IMR-90 (cell line): ENCODE results near the gene LZTFL1. TPM values are rescaled to one million over a fixed set of nuclear protein-coding genes. Genes with fewer than 3 reads are reported as not detected.

Experiments used
- ATAC-seq: fragments of 200-7000 bp; cut with Tn5 transposase; 2 replicates; pipeline ENCODE4 v1.9.1; 2020; ENCODE audit warnings: low read depth, mild to moderate bottlenecking, moderate library complexity
- BruUV-seq: library from RNA; stranded (reverse); fragments of 400-500 nt; replicated peaks from 2 replicates; lab custom pipeline; 2021; lab: Mats Ljungman, UMichigan
- CTCF ChIA-PET: fragments of 300-600 bp; formaldehyde crosslinking; extraction: SDS; loops from one replicate; lab custom pipeline; 2021; ENCODE audit warnings: antibody characterized with exemption; lab: Yijun Ruan, JAX
- POLR2A ChIA-PET: fragments of 300-600 bp; sonication (Branson Sonifier 250); formaldehyde crosslinking; loops from one replicate; lab custom pipeline; 2022; ENCODE audit warnings: antibody characterized with exemption; ENCODE audit not compliant: unreplicated experiment; lab: Charles Lee
- DNase-seq: peaks from one replicate; pipeline ENCODE4 v3.0.0; 2013
- H2AFZ ChIP-seq: replicated peaks from 2 replicates; pipeline ENCODE3; 2013; ENCODE audit warnings: low read length, mild to moderate bottlenecking; ENCODE audit not compliant: poor library complexity
- H2AK5ac ChIP-seq: 2 replicates; pipeline ENCODE4 v1.6.1; 2013; ENCODE audit warnings: low read depth, low read length, inconsistent platforms
- H2AK9ac ChIP-seq: replicated peaks from 2 replicates; pipeline ENCODE3; 2013; ENCODE audit warnings: mild to moderate bottlenecking, low read depth, low read length, moderate library complexity; ENCODE audit not compliant: poor library complexity
- H2BK120ac ChIP-seq: 2 replicates; pipeline ENCODE4 v1.6.1; 2013; ENCODE audit warnings: low read depth, low read length, inconsistent platforms
- H2BK15ac ChIP-seq: 3 replicates; pipeline ENCODE4 v1.6.1; 2013; ENCODE audit warnings: low read depth, low read length, inconsistent platforms
- H2BK20ac ChIP-seq: 2 replicates; pipeline ENCODE4 v1.6.1; 2013; ENCODE audit warnings: low read depth, mild to moderate bottlenecking, inconsistent platforms, low read length, moderate library complexity
- H2BK5ac ChIP-seq: 2 replicates; pipeline ENCODE4 v1.6.1; 2013; ENCODE audit warnings: mild to moderate bottlenecking, low read depth, low read length, inconsistent platforms; ENCODE audit not compliant: poor library complexity, severe bottlenecking
- H3K14ac ChIP-seq: replicated peaks from 2 replicates; pipeline ENCODE4 v1.6.1; 2013; ENCODE audit warnings: low read depth, low read length, inconsistent platforms
- H3K18ac ChIP-seq: 2 replicates; pipeline ENCODE4 v1.6.1; 2013; ENCODE audit warnings: low read depth, low read length, control low read depth
- H3K23ac ChIP-seq: 2 replicates; pipeline ENCODE4 v1.6.1; 2013; ENCODE audit warnings: low read depth, low read length, inconsistent platforms
- H3K27ac ChIP-seq: 2 replicates; pipeline ENCODE4 v1.5.1; 2013; ENCODE audit warnings: mild to moderate bottlenecking, control low read depth, low read length; ENCODE audit not compliant: insufficient read depth
- H3K27me3 ChIP-seq: 2 replicates; pipeline ENCODE4 v1.6.1; 2013; ENCODE audit warnings: low read length; ENCODE audit not compliant: control insufficient read depth, insufficient read depth
- H3K36me3 ChIP-seq: 2 replicates; pipeline ENCODE4 v1.6.1; 2013; ENCODE audit warnings: low read length, mixed read lengths; ENCODE audit not compliant: control insufficient read depth, insufficient read depth
- H3K4ac ChIP-seq: 2 replicates; pipeline ENCODE4 v1.6.1; 2013; ENCODE audit warnings: low read depth, low read length, inconsistent platforms
- H3K4me1 ChIP-seq: 2 replicates; pipeline ENCODE4 v1.6.1; 2013; ENCODE audit warnings: low read length, mixed read lengths; ENCODE audit not compliant: control insufficient read depth, insufficient read depth
- H3K4me2 ChIP-seq: 2 replicates; pipeline ENCODE4 v1.6.1; 2013; ENCODE audit warnings: low read depth, mild to moderate bottlenecking, control low read depth, low read length, moderate library complexity
- H3K4me3 ChIP-seq: 2 replicates; pipeline ENCODE4 v1.5.1; 2013; ENCODE audit warnings: low read depth, mild to moderate bottlenecking, control low read depth, low read length, moderate library complexity; ENCODE audit not compliant: insufficient read depth
- H3K56ac ChIP-seq: 2 replicates; pipeline ENCODE4 v1.6.1; 2013; ENCODE audit warnings: low read length, inconsistent platforms; ENCODE audit not compliant: insufficient read depth; ENCODE audit errors: extremely low read depth
- H3K79me1 ChIP-seq, 2 experiments: 2 replicates each; pipeline ENCODE4 v1.6.1; 2013; ENCODE audit warnings: low read length in 2 of 2, inconsistent platforms in 1 of 2, low read depth in 1 of 2
- H3K9ac ChIP-seq: 2 replicates; pipeline ENCODE4 v1.6.1; 2013; ENCODE audit warnings: low read depth, low read length, control low read depth
- H3K9me1 ChIP-seq: 2 replicates; pipeline ENCODE4 v1.6.1; 2013; ENCODE audit warnings: low read length, inconsistent platforms; ENCODE audit not compliant: insufficient read depth
- H3K9me3 ChIP-seq: 2 replicates; pipeline ENCODE4 v1.6.1; 2013; ENCODE audit warnings: low read length; ENCODE audit not compliant: control insufficient read depth, insufficient read depth
- H4K20me1 ChIP-seq: 2 replicates; pipeline ENCODE4 v1.6.1; 2013; ENCODE audit warnings: low read length, inconsistent platforms; ENCODE audit not compliant: insufficient read depth
- H4K5ac ChIP-seq: 2 replicates; pipeline ENCODE4 v1.6.1; 2013; ENCODE audit warnings: mild to moderate bottlenecking, low read depth, low read length, control low read depth
- H4K8ac ChIP-seq, 2 experiments: 2 replicates each; pipeline ENCODE4 v1.6.1; 2013; ENCODE audit warnings: low read depth in 2 of 2, low read length in 2 of 2, control low read depth in 1 of 2, inconsistent platforms in 1 of 2
- H4K91ac ChIP-seq: 2 replicates; pipeline ENCODE4 v1.6.1; 2013; ENCODE audit warnings: low read depth, low read length, inconsistent platforms; ENCODE audit not compliant: insufficient read depth
- BHLHE40 ChIP-seq: fragments of 150-350 bp; IDR thresholded peaks from 2 replicates; pipeline ENCODE4 v1.6.1; 2016; ENCODE audit warnings: mild to moderate bottlenecking, low read depth, low read length
- CEBPB ChIP-seq: IDR thresholded peaks from 2 replicates; pipeline ENCODE4 v1.6.1; 2012; ENCODE audit warnings: low read depth, low read length, improper control_type of control experiment
- CHD1 ChIP-seq: IDR thresholded peaks from 2 replicates; pipeline ENCODE4 v1.6.1; 2012; ENCODE audit warnings: low read depth, low read length, improper control_type of control experiment
- MAZ ChIP-seq: IDR thresholded peaks from 2 replicates; pipeline ENCODE4 v1.6.1; 2012; ENCODE audit warnings: low read depth, mild to moderate bottlenecking, low read length, improper control_type of control experiment, moderate library complexity, borderline replicate concordance
- RAD21 ChIP-seq: IDR thresholded peaks from 2 replicates; pipeline ENCODE4 v1.6.1; 2012; ENCODE audit warnings: low read length, improper control_type of control experiment
- RCOR1 ChIP-seq: IDR thresholded peaks from 2 replicates; pipeline ENCODE4 v1.6.1; 2012; ENCODE audit warnings: mild to moderate bottlenecking, low read length, improper control_type of control experiment; ENCODE audit not compliant: insufficient replicate concordance
- RFX5 ChIP-seq: IDR thresholded peaks from 2 replicates; pipeline ENCODE4 v1.8.0; 2012; ENCODE audit warnings: low read depth, mild to moderate bottlenecking, low read length, moderate library complexity
- SMC3 ChIP-seq: fragments of 150-350 bp; IDR thresholded peaks from 2 replicates; pipeline ENCODE4 v1.6.1; 2016; ENCODE audit warnings: low read depth, mild to moderate bottlenecking, antibody characterized with exemption, low read length, moderate library complexity
- WGBS, 2 experiments: methylation state at CpG; one replicate each; pipeline versions ENCODE4 v1.1.5 to v1.1.7; 2013; ENCODE audit warnings: missing lambda C conversion rate in 2 of 2; ENCODE audit not compliant: insufficient read length in 1 of 2; ENCODE audit errors: extremely low coverage in 2 of 2; 5-methylcytosine and 5-hydroxymethylcytosine counted together
- dilution Hi-C: fragments of 300-500 bp; cut with HindIII; formaldehyde crosslinking; loops from one replicate; pipeline ENCODE4 v1.14.3; 2018; ENCODE audit warnings: low sequenced_read_pairs; ENCODE audit not compliant: unreplicated experiment
- in situ Hi-C: fragments of 300-500 bp; cut with MboI; formaldehyde crosslinking; loops from 3 replicates; pipeline ENCODE4 v1.14.3; 2019; ENCODE audit warnings: low sequenced_read_pairs, inconsistent platforms, mixed read lengths
- intact Hi-C: fragments of 100-400 bp; cut with micrococcal nuclease; formaldehyde crosslinking; loops from 2 replicates; pipeline ENCODE4 v1.10.0; 2022
- polyA plus RNA-seq, 3 experiments: library from polyadenylated mRNA; depleted of rRNA; stranded (reverse); fragments of >200 nt; gene quantifications; 2 replicates each; pipeline ENCODE4 v1.2.3, GENCODE V29; 2012; ENCODE audit warnings: low replicate concordance in 1 of 3
- total RNA-seq: library from RNA; depleted of rRNA; stranded (reverse); fragments of >200 nt; gene quantifications from 2 replicates; pipeline ENCODE4 v1.2.3, GENCODE V29; 2012
- TF ChIP-seq, protein P1 (sequence below): fragments of 150-350 bp; IDR thresholded peaks from 2 replicates; pipeline ENCODE4 v1.6.1; 2016; ENCODE audit warnings: low read depth, mild to moderate bottlenecking, low read length, moderate library complexity, borderline replicate concordance
- TF ChIP-seq, protein P2 (sequence below): fragments of 150-350 bp; IDR thresholded peaks from 2 replicates; pipeline ENCODE4 v1.6.1; 2017; ENCODE audit warnings: mild to moderate bottlenecking, antibody characterized with exemption, low read length, low read depth

LZTFL1 gene
- total and polyA plus RNA-seq, 2 of the 4 experiments (the other 2 are of a cell fraction), result 10.3 to 10.4 TPM

- no peak overlapping the region for H2BK20ac ChIP-seq
- H4K5ac ChIP-seq, result no peak overlapping the region
- no peaks in the 10 kb centered on the region for H3K27me3 ChIP-seq
- H2BK15ac ChIP-seq, result no peak overlapping the region
- no peak overlapping the region for H2BK120ac ChIP-seq
- no peak overlapping the region for H2BK5ac ChIP-seq
- no peak overlapping the region for H3K4me3 ChIP-seq
- H4K20me1 ChIP-seq, result peaks cover 8% of the 10 kb centered on the region; the same call in 1 of the 2 replicates
- dilution Hi-C loops, result no loop called here
- no peak for ATAC-seq
- WGBS, 2 experiments, result no CpG with 5 or more reads among the region's 1 CpG
- in situ Hi-C loops, result no loop called here
- no peak overlapping the region for H2AK9ac ChIP-seq
- H4K8ac ChIP-seq, result no peak overlapping the region
- H3K9me1 ChIP-seq, result peaks cover 8% of the 10 kb centered on the region
- H3K56ac ChIP-seq, result no peak overlapping the region
- no peak overlapping the region for H2AK5ac ChIP-seq
- no peak overlapping the region for H3K27ac ChIP-seq
- no peak overlapping the region for H4K91ac ChIP-seq
- peaks cover 1% of the 10 kb centered on the region; the same call in 1 of the 2 replicates for H3K36me3 ChIP-seq
- TF ChIP-seq MAZ (no peak), CHD1 (no peak), RAD21 (no peak), RCOR1 (no peak), CEBPB (no peak), BHLHE40 (no peak), RFX5 (no peak), SMC3 (no peak)
- TF ChIP-seq, protein P1, sequence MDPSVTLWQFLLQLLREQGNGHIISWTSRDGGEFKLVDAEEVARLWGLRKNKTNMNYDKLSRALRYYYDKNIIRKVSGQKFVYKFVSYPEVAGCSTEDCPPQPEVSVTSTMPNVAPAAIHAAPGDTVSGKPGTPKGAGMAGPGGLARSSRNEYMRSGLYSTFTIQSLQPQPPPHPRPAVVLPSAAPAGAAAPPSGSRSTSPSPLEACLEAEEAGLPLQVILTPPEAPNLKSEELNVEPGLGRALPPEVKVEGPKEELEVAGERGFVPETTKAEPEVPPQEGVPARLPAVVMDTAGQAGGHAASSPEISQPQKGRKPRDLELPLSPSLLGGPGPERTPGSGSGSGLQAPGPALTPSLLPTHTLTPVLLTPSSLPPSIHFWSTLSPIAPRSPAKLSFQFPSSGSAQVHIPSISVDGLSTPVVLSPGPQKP, result no peak
- TF ChIP-seq, protein P2, sequence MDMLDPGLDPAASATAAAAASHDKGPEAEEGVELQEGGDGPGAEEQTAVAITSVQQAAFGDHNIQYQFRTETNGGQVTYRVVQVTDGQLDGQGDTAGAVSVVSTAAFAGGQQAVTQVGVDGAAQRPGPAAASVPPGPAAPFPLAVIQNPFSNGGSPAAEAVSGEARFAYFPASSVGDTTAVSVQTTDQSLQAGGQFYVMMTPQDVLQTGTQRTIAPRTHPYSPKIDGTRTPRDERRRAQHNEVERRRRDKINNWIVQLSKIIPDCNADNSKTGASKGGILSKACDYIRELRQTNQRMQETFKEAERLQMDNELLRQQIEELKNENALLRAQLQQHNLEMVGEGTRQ, result no peak
- peaks cover 12% of the 10 kb centered on the region for H3K4me1 ChIP-seq
- POLR2A ChIA-PET, result no interaction called here
- CTCF ChIA-PET, result no interaction called here
- no TSS peak for BruUV-seq
- no peak overlapping the region for H3K23ac ChIP-seq
- no peaks in the 10 kb centered on the region for H3K79me1 ChIP-seq
- no peaks in the 10 kb centered on the region for H3K9me3 ChIP-seq
- H3K9ac ChIP-seq, result no peak overlapping the region
- intact Hi-C loops, result no loop called here
- no peak overlapping the region for H2AFZ ChIP-seq
- no peak overlapping the region for H3K4ac ChIP-seq
- H3K4me2 ChIP-seq, result no peak overlapping the region
- no peak overlapping the region for H3K18ac ChIP-seq
- H3K14ac ChIP-seq, result no peak overlapping the region
- DNase-seq, result no peak
These were observed 20.8 kb downstream of the LZTFL1 start for GRCh38 chr3:45821127-45821526.
